CD8-positive, alpha-beta memory T cell (primary cell): Measurements from ENCODE around the gene FMO5. TPM values are rescaled to one million over a fixed set of nuclear protein-coding genes. Genes with fewer than 3 reads are reported as not detected.
"Not testable (repeated sequence)": the region's sequence is repeated elsewhere in the genome, so short reads cannot be mapped to it uniquely, and the experiment has no call there.

ENCODE experiments used
- CTCF ChIA-PET: fragments of 350-600 bp; sonication (Branson Sonifier 250); formaldehyde crosslinking; loops from one replicate; lab custom pipeline; 2021; ENCODE audit warnings: antibody characterized with exemption; lab: Charles Lee
- POLR2A ChIA-PET: fragments of 350-600 bp; sonication (Branson Sonifier 250); formaldehyde crosslinking; loops from one replicate; lab custom pipeline; 2021; ENCODE audit warnings: antibody characterized with exemption; lab: Charles Lee
- DNase-seq, 5 donors: peaks; one replicate each; pipeline versions ENCODE4 v3.0.0 to v3.0.0-alpha.2; 2020 to 2022; ENCODE audit warnings: mixed read lengths in 1 of 5
- H3K27ac ChIP-seq: one replicate; pipeline ENCODE4 v1.7.0; 2013; ENCODE audit warnings: low read depth, mild to moderate bottlenecking, low read length, moderate library complexity
- H3K27me3 ChIP-seq: 2 replicates; pipeline ENCODE4 v1.7.0; 2013; ENCODE audit warnings: low read length, mild to moderate bottlenecking; ENCODE audit not compliant: insufficient read depth, poor library complexity, severe bottlenecking
- H3K36me3 ChIP-seq: 2 replicates; pipeline ENCODE4 v1.7.0; 2013; ENCODE audit warnings: mild to moderate bottlenecking, low read length, moderate library complexity; ENCODE audit not compliant: insufficient read depth
- H3K4me1 ChIP-seq: 2 replicates; pipeline ENCODE4 v1.7.0; 2013; ENCODE audit warnings: mild to moderate bottlenecking, low read length, moderate library complexity; ENCODE audit not compliant: insufficient read depth
- H3K4me3 ChIP-seq: 2 replicates; pipeline ENCODE4 v1.7.0; 2013; ENCODE audit warnings: mild to moderate bottlenecking, low read length
- H3K9me3 ChIP-seq: 2 replicates; pipeline ENCODE4 v1.7.0; 2013; ENCODE audit warnings: mild to moderate bottlenecking, low read length
- H3K27ac Mint-ChIP-seq, 8 donors: one replicate each; pipeline ENCODE4 v1.8.0; 2020 to 2021; ENCODE audit warnings: mixed read lengths in 8 of 8, mild to moderate bottlenecking in 6 of 8, inconsistent platforms in 3 of 8, moderate library complexity in 3 of 8
- H3K27me3 Mint-ChIP-seq, 2 donors: one replicate each; pipeline ENCODE4 v1.8.0; 2020 to 2021; ENCODE audit warnings: mixed read lengths in 2 of 2, mild to moderate bottlenecking in 1 of 2, moderate library complexity in 1 of 2
- H3K36me3 Mint-ChIP-seq, 3 donors: one replicate each; pipeline ENCODE4 v1.8.0; 2020 to 2021; ENCODE audit warnings: mixed read lengths in 3 of 3, inconsistent platforms in 1 of 3, mild to moderate bottlenecking in 1 of 3
- H3K4me1 Mint-ChIP-seq, 3 donors: one replicate each; pipeline ENCODE4 v1.8.0; 2020 to 2021; ENCODE audit warnings: mixed read lengths in 3 of 3, inconsistent platforms in 1 of 3, mild to moderate bottlenecking in 1 of 3
- H3K4me3 Mint-ChIP-seq, 7 donors: one replicate each; pipeline ENCODE4 v1.8.0; 2020 to 2021; ENCODE audit warnings: mixed read lengths in 7 of 7, mild to moderate bottlenecking in 6 of 7, moderate library complexity in 4 of 7, inconsistent platforms in 2 of 7
- H3K9me3 Mint-ChIP-seq, 5 donors: one replicate each; pipeline ENCODE4 v1.8.0; 2020 to 2022; ENCODE audit warnings: mixed read lengths in 5 of 5, mild to moderate bottlenecking in 3 of 5, moderate library complexity in 2 of 5, inconsistent platforms in 1 of 5
- polyA plus RNA-seq: library from polyadenylated mRNA; unstranded; fragments of 300-500 nt; fragmentation: Illumina TruSeq; gene quantifications from one replicate; pipeline ENCODE4 v1.2.3, GENCODE V29; 2021
- total RNA-seq, 2 experiments: library from RNA; stranded (reverse); gene quantifications; one replicate each; pipeline ENCODE4 v1.2.3, GENCODE V29; 2021

The FMO5 gene
- total and polyA plus RNA-seq, 3 experiments from 2014 or later: 0.31 to 1.2 (median 0.35) TPM

DNA sequence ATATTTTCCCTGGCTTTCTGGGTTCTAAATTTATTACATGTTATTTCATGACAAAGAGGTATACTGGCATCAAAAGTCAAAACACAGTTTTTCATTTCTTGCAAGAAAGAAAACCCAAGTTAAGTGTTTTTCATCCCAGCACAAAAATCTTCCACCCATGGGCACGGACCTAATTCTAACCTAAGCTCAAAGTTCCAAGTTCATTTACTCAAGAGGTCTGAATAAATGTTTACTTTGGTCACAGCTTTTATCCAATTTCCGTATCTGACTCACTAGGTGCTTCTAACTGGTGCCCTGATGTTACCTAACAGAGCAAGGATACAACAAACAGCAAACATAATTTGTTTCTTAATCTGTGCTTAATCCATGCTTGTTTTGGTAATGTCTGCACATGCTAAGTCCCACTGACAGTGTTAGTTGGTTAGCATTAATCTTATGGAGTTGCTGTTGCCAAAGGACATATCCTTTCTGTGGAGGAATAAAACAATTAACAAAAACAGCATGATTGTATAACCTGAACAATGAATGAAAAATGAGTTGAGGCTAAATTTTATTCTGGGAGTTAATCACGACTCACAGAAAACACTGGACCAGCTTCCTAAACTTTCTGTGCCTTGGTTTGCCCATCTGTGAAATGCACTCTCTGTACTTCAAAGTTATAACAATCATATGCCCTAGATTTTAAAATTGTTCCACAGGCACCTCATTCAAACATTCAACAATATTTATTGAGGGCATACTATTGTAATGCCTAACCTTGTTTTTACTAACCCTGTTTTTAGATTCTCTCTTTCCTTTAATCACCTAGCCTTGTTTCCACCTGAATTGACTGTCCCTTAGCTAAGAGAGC, 13.1 kb upstream of the FMO5 start:
- H3K9me3 ChIP-seq: no peaks in the 10 kb centered on the region
- H3K36me3 ChIP-seq: no peaks in the 10 kb centered on the region
- POLR2A ChIA-PET: no interaction called here
- DNase-seq: no peak
- H3K4me1 ChIP-seq: peaks cover 5% of the 10 kb centered on the region
- Mint-ChIP-seq H3K36me3 (peaks cover 0 to 3% (median 0%) of the 10 kb centered on the region in 3 donors), H3K4me1 (peaks cover 5 to 6% (median 5%) of the 10 kb centered on the region in 3 donors), H3K4me3 (no peak overlapping the region), H3K27me3 (peaks cover under 1 to 14% of the 10 kb centered on the region in 2 donors), H3K9me3 (no peaks in the 10 kb centered on the region), H3K27ac (no peak overlapping the region)
- no peak overlapping the region for H3K27ac ChIP-seq
- CTCF ChIA-PET: no interaction called here
- no peak overlapping the region for H3K4me3 ChIP-seq
- H3K27me3 ChIP-seq: no peaks in the 10 kb centered on the region

DNA sequence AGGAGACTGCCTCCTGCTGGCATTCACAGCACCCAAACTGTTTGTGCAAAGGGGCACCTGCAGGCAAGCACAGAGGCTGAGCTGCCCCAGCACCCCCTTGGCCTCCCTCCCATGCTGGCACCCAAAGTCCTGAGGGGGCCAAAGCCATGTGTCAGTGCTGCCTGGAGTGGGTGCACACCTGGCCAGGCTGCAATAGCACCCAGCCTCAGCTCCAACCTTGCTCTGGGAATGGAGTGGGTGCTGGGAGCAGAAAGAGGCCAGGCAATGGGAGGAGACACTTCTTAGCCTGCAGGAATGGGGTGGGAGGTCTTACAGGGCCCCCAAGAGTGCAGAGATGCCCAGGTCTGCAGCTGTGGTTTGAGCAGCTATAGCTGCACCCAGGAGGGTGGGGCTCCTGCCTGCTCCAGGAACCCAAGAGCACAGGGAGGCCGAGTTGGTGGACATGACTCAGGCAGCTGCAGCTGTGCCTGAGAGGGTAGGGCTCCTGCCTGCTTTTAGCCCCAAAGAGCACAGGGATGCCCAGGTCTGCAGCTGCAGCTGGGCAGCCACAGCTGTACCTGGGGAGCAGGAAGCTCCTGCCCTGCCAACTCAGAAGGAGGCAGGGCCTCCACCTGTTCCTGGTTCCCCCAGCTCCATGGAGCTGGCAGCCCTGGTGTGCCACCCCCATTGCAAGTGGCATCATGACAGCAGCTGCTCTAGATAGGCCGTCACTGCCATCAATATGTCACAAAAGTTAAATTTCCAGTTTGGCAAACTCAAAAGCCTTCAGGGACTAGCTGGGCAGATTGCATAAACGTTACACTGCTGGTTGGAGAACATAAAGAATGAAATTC, 12.0 kb upstream of the FMO5 start:
- Mint-ChIP-seq H3K9me3 (no peaks in the 10 kb centered on the region), H3K27ac (no peak overlapping the region), H3K4me1 (peaks cover 3% of the 10 kb centered on the region in 3 donors), H3K27me3 (peaks cover 0 to 14% of the 10 kb centered on the region in 2 donors), H3K36me3 (no peaks in the 10 kb centered on the region), H3K4me3 (no peak overlapping the region)
- H3K9me3 ChIP-seq: no peaks in the 10 kb centered on the region
- POLR2A ChIA-PET: no interaction called here
- peaks cover 3% of the 10 kb centered on the region for H3K4me1 ChIP-seq
- no peaks in the 10 kb centered on the region for H3K36me3 ChIP-seq
- H3K27ac ChIP-seq: no peak overlapping the region
- no peak for DNase-seq
- CTCF ChIA-PET: no interaction called here
- no peaks in the 10 kb centered on the region for H3K27me3 ChIP-seq
- H3K4me3 ChIP-seq: no peak overlapping the region

DNA sequence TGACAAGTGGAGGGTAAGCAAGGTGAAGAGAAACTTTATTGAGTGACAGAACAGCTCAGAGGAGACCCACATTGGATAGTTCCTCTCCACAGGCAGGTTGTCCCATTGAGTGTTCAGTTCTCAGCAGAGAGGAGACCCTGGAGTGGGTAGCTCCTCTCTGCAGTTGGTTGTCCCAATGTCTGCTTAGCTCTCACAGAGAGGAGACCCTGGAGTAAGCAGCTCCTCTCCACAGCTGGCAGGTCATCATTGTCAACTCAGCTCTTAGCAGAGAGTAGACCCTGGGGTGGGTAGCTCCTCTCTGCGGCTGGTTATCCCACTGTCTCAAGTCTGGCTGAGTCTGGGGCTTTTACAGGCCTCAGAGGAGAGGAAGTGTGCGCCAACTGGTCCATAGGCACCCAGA, 11.3 kb upstream of the FMO5 start:
- CTCF ChIA-PET: no interaction called here
- Histone ChIP-seq H3K27ac (no peak overlapping the region), H3K9me3 (no peaks in the 10 kb centered on the region), H3K4me1 (no peaks in the 10 kb centered on the region), H3K4me3 (no peak overlapping the region), H3K27me3 (no peaks in the 10 kb centered on the region), H3K36me3 (no peaks in the 10 kb centered on the region)
- Mint-ChIP-seq H3K36me3 (no peaks in the 10 kb centered on the region), H3K27ac (no peak overlapping the region), H3K9me3 (no peaks in the 10 kb centered on the region), H3K4me1 (no peaks in the 10 kb centered on the region), H3K4me3 (no peak overlapping the region), H3K27me3 (peaks cover 0 to 17% of the 10 kb centered on the region in 2 donors)
- POLR2A ChIA-PET: no interaction called here
- no peak for DNase-seq

DNA sequence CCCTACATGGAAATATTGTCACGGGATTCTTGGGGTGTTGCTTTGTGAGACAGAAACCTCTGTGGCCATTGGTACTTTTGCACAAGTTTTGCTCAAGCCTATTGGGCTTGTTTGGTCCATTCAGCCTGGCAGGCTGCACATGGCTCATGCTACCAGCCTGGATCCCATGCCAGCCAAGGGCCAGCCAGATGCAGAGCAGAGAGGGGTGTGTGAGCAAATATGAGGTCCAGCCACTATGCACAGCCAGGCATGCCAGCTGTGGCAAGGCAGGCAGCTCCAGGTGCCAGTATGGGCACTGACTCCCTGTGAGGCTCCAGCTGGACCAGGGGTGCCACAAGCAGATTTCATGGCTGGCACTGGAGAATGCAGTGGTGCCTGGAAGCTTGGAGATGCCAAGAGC, 10.7 kb upstream of the FMO5 start:
- no peak for DNase-seq
- no peaks in the 10 kb centered on the region for H3K9me3 Mint-ChIP-seq
- H3K27me3 Mint-ChIP-seq: peaks cover 3 to 17% of the 10 kb centered on the region in 2 donors
- H3K9me3 ChIP-seq: no peaks in the 10 kb centered on the region
- H3K4me3 ChIP-seq: no peak overlapping the region
- H3K4me1 ChIP-seq: no peaks in the 10 kb centered on the region
- no peaks in the 10 kb centered on the region for H3K27me3 ChIP-seq
- H3K27ac ChIP-seq: no peak overlapping the region
- H3K36me3 ChIP-seq: no peaks in the 10 kb centered on the region
- no peaks in the 10 kb centered on the region for H3K36me3 Mint-ChIP-seq
- H3K4me1 Mint-ChIP-seq: no peaks in the 10 kb centered on the region
- POLR2A ChIA-PET: no interaction called here
- H3K4me3 Mint-ChIP-seq: no peak overlapping the region
- no peak overlapping the region for H3K27ac Mint-ChIP-seq
- CTCF ChIA-PET: no interaction called here

DNA sequence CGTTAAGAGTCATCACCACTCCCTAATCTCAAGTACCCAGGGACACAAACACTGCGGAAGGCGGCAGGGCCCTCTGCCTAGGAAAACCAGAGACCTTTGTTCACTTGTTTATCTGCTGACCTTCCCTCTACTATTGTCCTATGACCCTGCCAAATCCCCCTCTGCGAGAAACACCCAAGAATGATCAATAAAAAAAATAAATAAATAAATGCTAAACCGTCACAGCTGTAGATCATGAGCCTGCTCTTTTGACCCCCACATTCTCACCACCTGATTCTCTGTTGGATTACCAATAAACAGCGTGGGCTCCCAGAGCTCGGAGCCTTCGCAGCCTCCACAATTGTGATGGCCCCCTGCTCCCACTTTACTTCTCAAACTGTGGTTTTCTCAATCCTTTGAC, 8.8 kb upstream of the FMO5 start:
- H3K36me3 ChIP-seq, H3K4me3 Mint-ChIP-seq, H3K27me3 ChIP-seq, CTCF ChIA-PET, H3K27ac ChIP-seq, DNase-seq, H3K36me3 Mint-ChIP-seq, H3K9me3 Mint-ChIP-seq, H3K4me1 ChIP-seq, POLR2A ChIA-PET, H3K27ac Mint-ChIP-seq, H3K4me3 ChIP-seq, H3K4me1 Mint-ChIP-seq, H3K9me3 ChIP-seq: not testable (repeated sequence)
- peaks cover 3 to 17% of the 10 kb centered on the region in 2 donors for H3K27me3 Mint-ChIP-seq

DNA sequence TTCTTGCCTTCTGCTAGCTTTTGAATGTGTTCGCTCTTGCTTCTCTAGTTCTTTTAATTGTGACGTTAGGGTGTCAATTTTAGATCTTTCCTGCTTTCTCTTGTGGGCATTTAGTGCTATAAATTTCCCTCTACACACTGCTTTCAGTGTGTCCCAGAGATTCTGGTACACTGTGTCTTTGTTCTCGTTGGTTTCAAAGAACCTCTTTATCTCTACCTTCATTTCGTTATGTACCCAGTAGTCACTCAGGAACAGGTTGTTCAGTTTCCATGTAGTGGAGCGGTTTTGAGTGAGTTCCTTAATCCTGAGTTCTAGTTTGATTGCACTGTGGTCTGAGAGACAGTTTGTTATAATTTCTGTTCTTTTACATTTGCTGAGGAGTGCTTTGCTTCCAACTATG, 5.9 kb upstream of the FMO5 start:
- DNase-seq, H3K4me3 Mint-ChIP-seq, H3K27ac ChIP-seq, H3K4me1 ChIP-seq, H3K36me3 Mint-ChIP-seq, H3K9me3 ChIP-seq, H3K36me3 ChIP-seq, H3K4me3 ChIP-seq, H3K4me1 Mint-ChIP-seq, H3K27me3 ChIP-seq, H3K27ac Mint-ChIP-seq, POLR2A ChIA-PET, H3K9me3 Mint-ChIP-seq: not testable (repeated sequence)
- peaks cover 3 to 12% of the 10 kb centered on the region in 2 donors for H3K27me3 Mint-ChIP-seq
- CTCF ChIA-PET: interaction anchor here (2.2 kb wide), 1 partner anchor 12 kb away, joined by 11 read pairs; the partner anchor contains the start of gene CHD1L

DNA sequence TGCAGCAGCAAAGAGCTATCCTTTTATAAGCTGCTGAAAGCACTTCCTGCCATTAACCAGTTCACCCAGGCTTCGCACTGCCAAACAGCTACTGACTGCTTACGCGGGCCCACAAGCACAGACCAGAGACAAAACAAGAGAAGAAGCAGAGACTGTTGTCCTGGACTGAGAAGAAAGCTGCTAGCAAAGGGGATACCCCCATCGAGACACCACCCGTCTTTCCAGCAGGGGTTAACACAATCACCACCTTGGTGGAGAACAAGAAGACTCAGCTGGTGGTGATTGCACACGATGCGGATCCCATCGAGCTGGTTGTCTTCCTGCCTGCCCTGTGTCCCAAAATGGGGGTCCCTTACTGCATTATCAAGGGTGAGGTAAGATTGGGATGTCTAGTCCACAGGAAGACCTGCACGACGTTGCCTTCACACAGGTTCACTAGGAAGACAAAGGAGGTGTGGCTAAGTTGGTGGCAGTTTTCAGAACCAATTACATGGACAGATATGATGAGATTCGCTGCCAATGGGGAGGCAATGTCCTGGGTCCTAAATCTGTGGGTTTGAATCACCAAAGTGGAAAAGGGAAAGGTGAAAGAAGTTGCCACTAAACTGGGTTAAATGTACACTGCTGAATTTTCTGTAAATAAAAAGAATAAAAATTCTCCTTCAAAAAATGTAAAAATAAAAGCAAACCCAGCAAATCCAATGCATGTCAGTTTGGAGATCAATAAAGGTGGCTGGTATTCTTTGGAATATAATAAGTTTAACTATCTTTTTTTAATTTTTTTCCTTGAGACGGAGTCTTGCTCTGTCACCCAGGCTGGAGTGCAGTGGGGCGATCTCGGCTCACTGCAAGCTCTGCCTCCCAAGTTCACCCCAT, 1.2 kb downstream of the FMO5 start:
- peak overlapping the region in 5 of 8 donors; percentile 12 to 68 (median 51) for H3K27ac Mint-ChIP-seq
- no peaks in the 10 kb centered on the region for H3K27me3 Mint-ChIP-seq
- H3K9me3 Mint-ChIP-seq: no peaks in the 10 kb centered on the region
- no peak overlapping the region for H3K4me3 ChIP-seq
- no peak overlapping the region for H3K27ac ChIP-seq
- H3K36me3 Mint-ChIP-seq: peaks cover 0 to 2% (median 0%) of the 10 kb centered on the region in 3 donors
- H3K27me3 ChIP-seq: no peaks in the 10 kb centered on the region
- peaks cover 5% of the 10 kb centered on the region for H3K4me1 ChIP-seq
- H3K4me3 Mint-ChIP-seq: peak overlapping the region in 6 of 7 donors; percentile 29 to 96 (median 84)
- ChIA-PET POLR2A (no interaction called here), CTCF (interaction anchor here (1.1 to 3.1 kb wide), 3 partner anchors 19 to 51 kb away, joined by 3 to 16 read pairs (median 8); partner anchors contain the start of gene CHD1L)
- peaks cover 18 to 22% (median 21%) of the 10 kb centered on the region in 3 donors for H3K4me1 Mint-ChIP-seq
- no peaks in the 10 kb centered on the region for H3K9me3 ChIP-seq
- no peak for DNase-seq
- no peaks in the 10 kb centered on the region for H3K36me3 ChIP-seq
